Adrenal gland (tissue), 12 donors: ENCODE measurements around the gene OR10C1. TPM values are rescaled to one million over a fixed set of nuclear protein-coding genes. Genes with fewer than 3 reads are reported as not detected.

Experiments used
- DNase-seq, 7 donors: peaks; one replicate each; pipeline ENCODE4 v3.0.0-alpha.2; 2019 to 2020
- H3K27ac ChIP-seq, 5 donors: fragments of 200-600 bp; sonication (generic) in 4 of 5; 1 replicate in 3 of 5; 2 replicates in 2 of 5; pipeline versions ENCODE4 v1.5.1 to v1.8.0; 2016 to 2020; ENCODE audit warnings: mild to moderate bottlenecking in 1 of 5
- H3K27me3 ChIP-seq: fragments of 200-600 bp; 2 replicates; pipeline ENCODE4 v1.8.0; 2021
- H3K36me3 ChIP-seq, 2 donors: fragments of 200-600 bp; replicated peaks in 1 of 2; 1 replicate in 1 of 2; 2 replicates in 1 of 2; pipeline versions ENCODE4 v1.5.1 to v1.8.0; 2018 to 2022
- H3K4me1 ChIP-seq, 2 donors: fragments of 200-600 bp; replicated peaks in 1 of 2; 1 replicate in 1 of 2; 2 replicates in 1 of 2; pipeline versions ENCODE4 v1.5.1 to v1.8.0; 2018 to 2021
- H3K4me3 ChIP-seq, 4 donors: fragments of 200-600 bp; sonication (generic) in 3 of 4; one replicate each; pipeline ENCODE4 v1.5.1; 2016 to 2018
- H3K9me3 ChIP-seq, 3 donors: fragments of 200-600 bp; sonication (generic) in 1 of 3; replicated peaks in 1 of 3; 1 replicate in 2 of 3; 2 replicates in 1 of 3; pipeline versions ENCODE4 v1.5.1 to v1.8.0; 2016 to 2021
- CTCF ChIP-seq, 6 experiments: fragments of 450-650 bp in 4 of 6; fragments of 200-600 bp in 2 of 6; sonication (generic) in 1 of 6; IDR thresholded peaks; 1 replicate in 5 of 6; 2 replicates in 1 of 6; pipeline versions ENCODE4 v1.5.1 to v1.8.0; 2016 to 2021; ENCODE audit warnings: antibody characterized with exemption in 6 of 6, mild to moderate bottlenecking in 2 of 6, moderate library complexity in 1 of 6
- POLR2A ChIP-seq, 2 donors: fragments of 450-650 bp; IDR thresholded peaks; one replicate each; pipeline ENCODE4 v1.6.1; 2017; ENCODE audit warnings: antibody characterized with exemption in 2 of 2, mild to moderate bottlenecking in 2 of 2, moderate library complexity in 1 of 2
- WGBS, 4 donors: extraction: QIAGEN DNeasy Blood & Tissue Kit in 2 of 4; methylation state at CpG; one replicate each; pipeline versions ENCODE4 v1.1.5 to v1.1.7; 2013 to 2017; 5-methylcytosine and 5-hydroxymethylcytosine counted together
- intact Hi-C, 2 donors: fragments of 100-400 bp; cut with DNase I; formaldehyde crosslinking; loops; one replicate each; pipeline versions ENCODE4 v1.14.1 to v1.15.0; 2022 to 2023
- polyA plus RNA-seq, 3 donors: library from polyadenylated mRNA; stranded (reverse); fragments of 200-250 nt in 2 of 3; fragments of 350-450 nt in 1 of 3; fragmentation: Illumina TruSeq in 1 of 3; extraction: RNeasy Lipid Tissue Mini Kit (QIAGEN cat#74804) in 1 of 3; gene quantifications; one replicate each; pipeline ENCODE4 v1.2.3, GENCODE V29; 2013 to 2014
- total RNA-seq, 9 donors: library from RNA; depleted of rRNA in 4 of 9; stranded (reverse); fragments of >200 nt in 4 of 9; fragments of 120-200 nt in 1 of 9; fragmentation: NEBNext Ultra II Directional in 1 of 9; extraction: Animal tissue kit (Norgen Biotek cat#: 25700) in 1 of 9; gene quantifications; one replicate each; pipeline versions ENCODE4 v1.1.0 to v1.2.4, GENCODE V29; 2013 to 2023
- donor health status: healthy with polysubstance abuse.
- donor health status: Bipolar disorder and iron deficiency.
- donor health status: DM: yes; HTN: yes; CAD: no.
- donor health status: DM: no; HTN: no; CAD: no.
- donor health status: DM: no; HTN: no; CAD: no.
- donor health status: DM: yes; HTN: yes; CAD: no.

The OR10C1 gene
- total and polyA plus RNA-seq, 12 donors = not detected

DNA sequence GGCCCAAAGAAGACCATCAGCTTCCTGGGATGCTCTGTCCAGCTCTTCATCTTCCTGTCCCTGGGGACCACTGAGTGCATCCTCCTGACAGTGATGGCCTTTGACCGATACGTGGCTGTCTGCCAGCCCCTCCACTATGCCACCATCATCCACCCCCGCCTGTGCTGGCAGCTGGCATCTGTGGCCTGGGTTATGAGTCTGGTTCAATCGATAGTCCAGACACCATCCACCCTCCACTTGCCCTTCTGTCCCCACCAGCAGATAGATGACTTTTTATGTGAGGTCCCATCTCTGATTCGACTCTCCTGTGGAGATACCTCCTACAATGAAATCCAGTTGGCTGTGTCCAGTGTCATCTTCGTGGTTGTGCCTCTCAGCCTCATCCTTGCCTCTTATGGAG lies 22.9 kb downstream of the OR10C1 start:
- Histone ChIP-seq H3K36me3 (no peaks in the 10 kb centered on the region), H3K4me1 (no peaks in the 10 kb centered on the region), H3K27ac (no peak overlapping the region), H3K27me3 (no peaks in the 10 kb centered on the region), H3K9me3 (no peaks in the 10 kb centered on the region), H3K4me3 (no peak overlapping the region)
- intact Hi-C loops = no loop called here
- TF ChIP-seq CTCF (IDR thresholded peaks at IDR 0.05) = no peak
- 76 to 87% (median 84%) methylated on average over 6 of the region's 6 CpGs for WGBS, 4 donors
- DNase-seq = no peak

DNA sequence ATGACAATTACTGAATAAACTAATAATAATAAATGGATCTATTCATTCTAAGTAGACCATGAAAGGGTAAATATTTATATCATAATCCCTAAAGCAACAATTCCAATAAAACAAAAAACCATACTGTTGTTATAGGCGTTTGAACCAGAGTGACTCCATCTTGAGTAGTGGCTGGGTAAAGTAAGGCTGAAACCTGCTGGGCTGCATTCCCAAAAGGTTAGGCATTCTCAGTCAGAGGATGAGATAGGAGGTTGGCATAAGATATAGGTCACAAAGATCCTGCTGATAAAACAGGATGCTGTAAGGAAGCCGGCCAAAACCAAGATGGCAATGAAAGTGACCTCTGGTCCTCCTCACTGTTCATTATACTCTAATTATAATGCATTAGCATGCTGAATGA lies 26.2 kb downstream of the OR10C1 start:
- no peak for DNase-seq
- Histone ChIP-seq H3K9me3 (no peaks in the 10 kb centered on the region), H3K27ac (no peak overlapping the region), H3K27me3 (no peaks in the 10 kb centered on the region), H3K4me3 (no peak overlapping the region), H3K36me3 (no peaks in the 10 kb centered on the region), H3K4me1 (no peaks in the 10 kb centered on the region)
- TF ChIP-seq CTCF (IDR thresholded peaks at IDR 0.05) = no peak
- no peak for TF ChIP-seq POLR2A (IDR thresholded peaks at IDR 0.05)
- intact Hi-C loops = no loop called here
- WGBS, 4 donors = 55 to 78% (median 65%) methylated on average over 2 of the region's 2 CpGs

GRCh38 chr6:29465801-29466200 lies 26.7 kb downstream of the OR10C1 start:
- 69 to 78% (median 74%) methylated on average over 2 of the region's 2 CpGs for WGBS, 4 donors
- no peak for DNase-seq
- no peaks in the 10 kb centered on the region for H3K36me3 ChIP-seq
- no peak overlapping the region for H3K27ac ChIP-seq
- H3K9me3 ChIP-seq = no peaks in the 10 kb centered on the region
- H3K27me3 ChIP-seq = no peaks in the 10 kb centered on the region
- H3K4me1 ChIP-seq = no peaks in the 10 kb centered on the region
- intact Hi-C loops = no loop called here
- no peak overlapping the region for H3K4me3 ChIP-seq
- TF ChIP-seq CTCF (IDR thresholded peaks at IDR 0.05) (no peak), POLR2A (IDR thresholded peaks at IDR 0.05) (no peak)

DNA sequence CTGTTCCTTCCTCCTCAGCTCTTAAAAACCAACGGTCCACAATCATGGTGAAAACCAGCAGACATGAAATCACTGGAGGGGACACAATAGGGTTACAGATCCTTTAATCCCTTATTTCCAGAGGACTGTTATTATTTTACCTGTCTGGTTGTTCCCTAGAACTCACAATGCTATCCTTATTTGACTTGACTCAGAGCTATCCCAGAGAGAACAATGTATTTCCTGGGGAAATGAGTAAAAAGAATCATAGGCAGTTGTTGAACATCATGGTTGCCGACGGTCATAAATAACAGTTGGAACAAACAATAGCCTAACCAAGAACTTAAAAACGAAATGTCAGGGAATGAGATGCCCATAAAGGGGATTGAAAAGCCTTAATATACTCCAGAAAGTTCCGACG lies 27.1 kb downstream of the OR10C1 start:
- DNase-seq = no peak
- no peaks in the 10 kb centered on the region for H3K9me3 ChIP-seq
- no peaks in the 10 kb centered on the region for H3K4me1 ChIP-seq
- no peak overlapping the region for H3K27ac ChIP-seq
- WGBS, 4 donors = 45 to 59% (median 55%) methylated on average over 6 of the region's 6 CpGs
- H3K4me3 ChIP-seq = no peak overlapping the region
- no peaks in the 10 kb centered on the region for H3K36me3 ChIP-seq
- TF ChIP-seq CTCF (IDR thresholded peaks at IDR 0.05) (no peak), POLR2A (IDR thresholded peaks at IDR 0.05) (no peak)
- H3K27me3 ChIP-seq = no peaks in the 10 kb centered on the region
- intact Hi-C loops = no loop called here
